Activated CD8-positive, alpha-beta memory T cell treated with anti-CD3 and anti-CD28 coated beads for 4 hours (primary cell): ENCODE data around the gene UNC13D.
"Not testable (repeated sequence)": the region's sequence is repeated elsewhere in the genome, so short reads cannot be mapped to it uniquely, and the experiment has no call there.

ENCODE experiments used
- DNase-seq, 2 donors: peaks; one replicate each; pipeline ENCODE4 v3.0.0-alpha.2; 2020; ENCODE audit warnings: low read depth in 2 of 2

UNC13D gene

GRCh38 chr17:75874323-75875181, 30.3 kb upstream of the UNC13D start:
- no peak for DNase-seq

- DNase-seq: no peak
Measured at GRCh38 chr17:75873587-75874322, 29.6 kb upstream of the UNC13D start.

- no peak for DNase-seq
Measured at GRCh38 chr17:75872434-75873351, 28.5 kb upstream of the UNC13D start.

GRCh38 chr17:75870228-75870627, 26.0 kb upstream of the UNC13D start:
- DNase-seq: not testable (repeated sequence)

- DNase-seq: no peak
Measured at GRCh38 chr17:75869282-75870141, 25.3 kb upstream of the UNC13D start.

- DNase-seq: not testable (repeated sequence)
Measured at GRCh38 chr17:75868730-75869281, 24.6 kb upstream of the UNC13D start.

GRCh38 chr17:75865404-75866188, 21.4 kb upstream of the UNC13D start:
- DNase-seq: not testable (repeated sequence)

GRCh38 chr17:75864887-75865286, 20.7 kb upstream of the UNC13D start:
- DNase-seq: not testable (repeated sequence)

- no peak for DNase-seq
Measured at GRCh38 chr17:75864448-75864871, 20.3 kb upstream of the UNC13D start.

GRCh38 chr17:75861927-75862317, 17.7 kb upstream of the UNC13D start:
- DNase-seq: no peak

GRCh38 chr17:75859358-75859757, 15.2 kb upstream of the UNC13D start:
- DNase-seq: not testable (repeated sequence)

GRCh38 chr17:75856062-75856756, 12.0 kb upstream of the UNC13D start:
- DNase-seq: no peak

GRCh38 chr17:75855310-75856061, 11.3 kb upstream of the UNC13D start, which contains the start of gene WBP2:
WBP2 (minus strand) TSS chr17:75855335; CDS start chr17:75855297, 38 bp downstream.
- DNase-seq: peak; percentile 94 to 98

- no peak for DNase-seq
Measured at GRCh38 chr17:75854881-75855309, 10.7 kb upstream of the UNC13D start.

- DNase-seq: no peak
Measured at GRCh38 chr17:75854101-75854748, 10.0 kb upstream of the UNC13D start.

- DNase-seq: no peak
Measured at GRCh38 chr17:75853433-75853832, 9.2 kb upstream of the UNC13D start.

- not testable (repeated sequence) for DNase-seq
Measured at GRCh38 chr17:75851693-75851991, 7.4 kb upstream of the UNC13D start.
